ENCODE measurements around the gene PLCD4.

PLCD4 gene

GRCh38 chr2:218671654-218672566 is 64.2 kb downstream of the PLCD4 start, which contains the start of the genes RNF25 and STK36:
Gene RNF25, minus strand, starts transcription at chr2:218672002. Its CDS starts 32 bp downstream, at chr2:218671970.
Gene STK36, plus strand, starts transcription at chr2:218672086. Its CDS starts 744 bp downstream, at chr2:218672830.
- peak; percentile 81 for DNase-seq

GRCh38 chr2:218679119-218679518 is 71.4 kb downstream of the PLCD4 start:
- DNase-seq: no peak

- DNase-seq: no peak
These were observed 72.4 kb downstream of the PLCD4 start for GRCh38 chr2:218680061-218680460.

Data from CD4-positive, alpha-beta T cell treated with Interleukin-4 for 4 hours (primary cell).